GM19372 (cell line): Measurements from ENCODE around the gene CTAGE9.
"Not testable (repeated sequence)": the region's sequence is repeated elsewhere in the genome, so short reads cannot be mapped to it uniquely, and the experiment has no call there.

ENCODE experiments used
- ATAC-seq: cut with Tn5 transposase; IDR thresholded peaks from one replicate; pipeline ENCODE4 v1.9.1; 2021; ENCODE audit warnings: mild to moderate bottlenecking, low read depth, moderate library complexity; ENCODE audit not compliant: unreplicated experiment

The CTAGE9 gene

DNA sequence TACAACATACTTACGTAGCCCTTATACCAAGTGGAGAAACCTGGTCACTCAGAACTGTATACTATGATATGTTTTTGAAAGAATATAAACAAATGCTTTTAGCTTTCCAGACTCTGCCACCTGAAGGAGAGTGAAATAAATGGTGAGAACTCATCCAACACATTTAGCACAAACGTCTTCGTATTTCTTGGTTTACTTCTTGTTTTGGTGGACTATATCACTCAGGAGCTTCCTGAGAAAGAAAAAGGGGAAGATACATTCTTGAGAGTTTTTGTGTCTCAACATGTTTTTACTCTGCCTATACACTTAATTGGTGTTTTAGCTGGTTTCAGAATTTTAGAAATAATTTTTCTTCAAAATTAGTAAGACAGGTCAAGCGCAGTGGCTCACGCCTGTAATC, 19.4 kb upstream of the CTAGE9 start:
- ATAC-seq: no peak

GRCh38 chr6:131729550-131729949, 18.7 kb upstream of the CTAGE9 start:
- ATAC-seq: no peak

DNA sequence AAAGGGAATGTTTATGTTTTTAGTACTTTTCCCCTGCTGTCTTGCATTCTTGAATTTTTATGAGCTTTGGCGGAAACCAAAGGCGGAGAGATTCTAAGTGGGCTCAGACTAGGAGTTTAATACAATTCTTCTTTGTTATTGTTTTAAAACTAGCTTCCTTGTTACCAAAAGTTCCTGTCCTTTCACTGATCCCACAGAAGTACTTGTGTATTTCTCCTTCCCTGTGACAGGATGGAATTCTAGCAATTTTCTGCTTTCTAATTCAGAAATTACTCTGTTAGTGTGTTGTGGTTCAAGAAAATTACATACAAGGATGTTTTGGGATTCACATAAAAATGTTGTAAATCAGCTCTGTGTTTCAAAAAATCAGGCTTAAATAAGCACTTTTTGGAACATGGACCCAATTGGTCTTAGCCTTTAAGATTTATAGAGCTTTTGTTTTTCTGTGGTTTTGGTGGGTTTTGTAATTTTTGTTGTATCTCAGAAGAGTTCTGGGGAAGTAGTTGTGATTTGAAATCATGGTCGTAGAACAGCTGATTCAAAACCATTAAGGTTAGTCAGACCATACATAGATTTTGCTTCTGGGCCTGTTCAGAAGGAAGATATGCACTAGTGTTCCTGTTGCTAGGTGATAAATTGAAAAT, 17.6 kb upstream of the CTAGE9 start:
- ATAC-seq: no peak

- no peak for ATAC-seq
Observed at GRCh38 chr6:131727868-131728267, 17.1 kb upstream of the CTAGE9 start.

GRCh38 chr6:131727467-131727866, 16.6 kb upstream of the CTAGE9 start:
- ATAC-seq: no peak

- ATAC-seq: no peak
Observed at GRCh38 chr6:131724114-131724513, 13.3 kb upstream of the CTAGE9 start.

GRCh38 chr6:131721161-131721560, 10.3 kb upstream of the CTAGE9 start:
- no peak for ATAC-seq

DNA sequence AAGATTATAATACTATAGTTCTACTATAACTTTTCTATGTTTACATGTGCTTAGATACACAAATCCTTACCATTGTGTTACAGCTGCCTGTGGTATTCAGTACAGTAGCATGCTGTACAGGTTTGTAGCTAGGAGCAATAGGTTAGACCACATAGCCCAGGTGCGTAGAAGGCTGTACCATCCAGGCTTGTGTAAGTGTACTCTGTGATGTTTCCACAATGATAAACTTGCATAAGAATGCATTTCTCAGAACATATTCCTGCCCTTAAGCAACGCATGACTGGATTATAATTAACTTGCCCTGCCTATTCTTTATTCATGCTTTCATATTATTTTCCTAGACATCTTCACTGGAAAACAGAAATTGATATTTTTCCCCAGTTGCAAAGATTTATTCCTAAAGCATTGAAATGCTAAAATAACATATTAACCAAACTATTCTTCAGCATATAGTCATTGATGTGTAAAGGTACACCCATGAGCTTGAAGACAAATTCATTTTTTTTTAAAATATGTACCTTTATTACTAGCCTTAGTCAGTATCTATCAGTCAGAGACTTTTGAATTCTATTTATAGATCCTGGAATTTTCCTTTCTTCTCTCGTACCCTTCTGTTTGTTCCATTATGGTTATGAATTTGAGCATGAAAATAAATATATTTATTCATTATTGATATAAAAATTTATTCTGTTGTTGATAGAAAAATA, 7.2 kb upstream of the CTAGE9 start:
- ATAC-seq: no peak

GRCh38 chr6:131715567-131715966, 4.8 kb upstream of the CTAGE9 start:
- ATAC-seq: peak; percentile 59

GRCh38 chr6:131703905-131704304, 6.9 kb downstream of the CTAGE9 start:
- not testable (repeated sequence) for ATAC-seq

- ATAC-seq: not testable (repeated sequence)
Observed at GRCh38 chr6:131700851-131701250, 10.0 kb downstream of the CTAGE9 start.

DNA sequence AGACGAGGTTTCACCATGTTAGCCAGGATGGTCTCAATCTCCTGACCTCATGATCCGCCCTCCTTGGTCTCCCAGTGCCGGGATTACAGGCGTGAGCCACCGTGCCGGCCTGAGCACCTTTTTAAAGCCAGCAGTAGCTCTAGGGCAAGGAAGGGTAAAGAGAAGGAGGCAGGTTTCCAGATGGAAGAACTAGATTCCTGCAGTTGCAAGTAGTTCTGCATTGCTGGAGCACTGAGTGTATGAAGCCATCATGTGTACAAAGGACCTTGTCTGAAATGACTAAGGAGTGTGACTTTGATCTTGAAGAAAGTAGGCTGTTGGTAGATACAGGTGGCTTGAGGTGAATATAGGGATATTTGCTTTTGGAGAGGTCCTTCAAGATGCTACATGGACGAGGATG, 13.9 kb downstream of the CTAGE9 start:
- no peak for ATAC-seq

DNA sequence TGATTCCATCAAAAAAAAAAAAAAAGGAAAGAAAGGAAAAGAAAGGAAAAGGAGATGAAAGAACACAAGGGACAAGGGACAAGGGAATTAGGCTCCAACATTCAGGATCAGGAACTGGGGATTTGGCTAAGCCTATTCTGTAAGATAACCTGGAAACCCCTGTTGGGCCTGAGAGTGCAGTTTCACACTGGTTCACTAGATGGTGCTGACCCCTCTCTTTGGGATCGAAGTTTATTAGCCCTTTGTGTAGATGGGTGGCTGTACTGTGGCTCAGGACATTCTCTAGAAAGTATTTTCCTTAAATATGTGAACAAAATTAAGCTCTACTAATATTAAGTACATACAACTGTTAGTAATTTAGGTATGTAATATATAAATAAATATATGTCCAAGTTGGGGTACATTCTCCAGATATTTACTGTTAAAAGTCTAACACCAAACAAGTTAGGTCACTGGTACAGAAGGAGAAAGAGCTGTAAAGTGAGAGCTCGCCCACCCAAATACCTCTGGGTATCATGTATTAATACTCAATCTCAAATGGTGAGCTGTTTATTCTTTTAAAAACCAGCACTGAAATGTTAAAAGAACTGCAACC, 15.9 kb downstream of the CTAGE9 start:
- ATAC-seq: peak; percentile 83

DNA sequence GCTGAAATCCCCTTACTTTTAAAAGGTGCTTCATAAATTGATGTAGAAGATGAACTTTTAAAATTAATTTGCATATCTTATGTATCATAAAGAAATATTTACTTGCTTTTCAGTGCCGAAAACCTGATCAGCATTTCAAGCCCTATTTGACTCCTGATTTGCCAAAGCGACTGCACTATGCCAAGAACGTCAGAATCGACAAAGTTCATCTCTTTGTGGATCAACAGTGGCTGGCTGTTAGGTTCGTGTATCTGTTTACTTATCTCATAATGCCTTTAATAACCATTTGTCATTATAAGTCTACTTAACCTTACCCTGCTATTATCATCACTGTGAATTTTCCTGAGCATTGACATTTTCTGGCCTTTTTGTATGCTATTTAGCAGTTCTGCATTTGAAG, 17.4 kb downstream of the CTAGE9 start:
- no peak for ATAC-seq

GRCh38 chr6:131692589-131692988, 18.2 kb downstream of the CTAGE9 start:
- ATAC-seq: no peak

- no peak for ATAC-seq
Observed at GRCh38 chr6:131692031-131692430, 18.8 kb downstream of the CTAGE9 start.

DNA sequence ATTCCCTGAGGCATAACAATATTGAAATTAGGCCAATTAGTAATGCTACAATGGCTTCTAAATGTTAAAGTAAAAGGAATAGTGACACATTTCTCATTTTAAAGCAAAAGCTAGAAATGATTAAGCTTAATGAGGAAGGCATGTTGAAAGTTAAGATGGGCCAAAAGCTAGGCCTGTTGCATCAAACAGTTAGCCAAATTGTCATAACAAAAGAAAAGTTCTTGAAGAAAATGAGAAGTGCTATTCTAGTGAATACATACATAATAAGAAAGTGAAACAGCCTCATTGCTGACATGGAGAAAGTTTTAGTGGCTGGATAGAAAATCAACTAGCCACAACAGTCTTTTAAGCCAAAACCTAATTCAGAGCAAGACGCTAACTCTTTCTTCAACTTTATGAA, 22.5 kb downstream of the CTAGE9 start:
- ATAC-seq: peak; percentile 44

GRCh38 chr6:131687022-131687421, 23.8 kb downstream of the CTAGE9 start:
- ATAC-seq: no peak

GRCh38 chr6:131685266-131685780, 25.5 kb downstream of the CTAGE9 start:
- ATAC-seq: peak; percentile 72

DNA sequence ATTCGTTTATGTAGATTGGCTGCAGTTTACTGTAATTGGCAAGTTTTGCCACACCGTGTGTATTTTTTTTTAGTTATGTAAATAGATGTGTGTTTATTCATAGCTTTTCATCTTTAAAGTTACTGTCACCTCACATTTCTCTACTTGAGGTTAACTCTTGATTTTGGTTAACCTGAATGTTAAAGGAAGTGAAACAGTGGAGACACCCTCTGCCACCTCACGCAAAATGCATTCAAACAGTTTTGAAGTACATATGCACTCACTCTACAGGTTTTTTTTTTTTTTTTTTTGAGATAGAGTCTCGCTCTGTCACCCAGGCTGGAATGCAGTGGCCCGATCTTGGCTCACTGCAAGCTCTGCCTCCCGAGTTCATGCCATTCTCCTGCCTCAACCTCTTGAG, 27.3 kb downstream of the CTAGE9 start:
- peak; percentile 74 for ATAC-seq

DNA sequence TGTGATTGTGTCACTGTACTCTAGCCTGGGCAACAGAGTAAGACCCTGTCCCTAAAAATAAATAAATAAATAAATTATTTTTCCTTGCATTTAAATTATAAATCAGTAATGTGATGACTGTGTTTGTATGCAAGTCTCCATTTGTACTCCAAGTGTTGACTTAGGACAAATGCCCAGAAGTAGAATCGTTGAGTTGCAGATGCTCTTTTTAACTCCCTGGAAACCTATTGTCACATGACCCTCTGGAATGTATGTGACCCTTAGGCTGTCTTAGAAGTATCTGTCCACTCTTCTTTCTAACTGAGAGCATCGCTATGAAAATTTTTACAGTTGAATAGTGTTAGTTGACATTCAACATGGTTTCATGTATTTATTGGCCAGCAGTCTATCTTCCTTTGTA, 28.4 kb downstream of the CTAGE9 start:
- no peak for ATAC-seq

- ATAC-seq: no peak
Observed at GRCh38 chr6:131681585-131681984, 29.2 kb downstream of the CTAGE9 start.
